T-helper 17 cell (primary cell): ENCODE data around the gene ABCB9. TPM values are rescaled to one million over a fixed set of nuclear protein-coding genes. Genes with fewer than 3 reads are reported as not detected.
A peak's percentile ranks its signal among the peaks of the same experiment; 100 is the strongest.

Experiments used
- ATAC-seq: fragments of 150-1000 bp; cut with Tn5 transposase; 2 replicates; pipeline ENCODE4 v1.10.0; 2021; ENCODE audit warnings: mild to moderate bottlenecking, moderate library complexity
- DNase-seq, 3 donors: peaks; one replicate each; pipeline versions ENCODE4 v3.0.0 to v3.0.0-alpha.2; 2020 to 2021
- H3K9me3 ChIP-seq: one replicate; pipeline ENCODE4 v1.7.0; 2013; ENCODE audit warnings: low read length, mild to moderate bottlenecking; ENCODE audit not compliant: control insufficient read depth, poor library complexity, severe bottlenecking
- H3K27ac Mint-ChIP-seq: one replicate; pipeline ENCODE4 v1.8.0; 2022; ENCODE audit warnings: mild to moderate bottlenecking, moderate library complexity, mixed read lengths
- H3K27me3 Mint-ChIP-seq: one replicate; pipeline ENCODE4 v1.8.0; 2022; ENCODE audit warnings: mixed read lengths
- H3K36me3 Mint-ChIP-seq: one replicate; pipeline ENCODE4 v1.8.0; 2022; ENCODE audit warnings: low read depth, mixed read lengths
- H3K4me1 Mint-ChIP-seq: one replicate; pipeline ENCODE4 v1.8.0; 2022; ENCODE audit warnings: mild to moderate bottlenecking, mixed read lengths
- H3K4me3 Mint-ChIP-seq: one replicate; pipeline ENCODE4 v1.8.0; 2022; ENCODE audit warnings: mild to moderate bottlenecking, moderate library complexity, mixed read lengths
- total RNA-seq, 4 donors: library from RNA in 2 of 4; stranded (reverse) in 2 of 4; gene quantifications; one replicate each; pipeline ENCODE4 v1.2.3 and lab custom pipeline; 2022 to 2026

ABCB9 gene
- total RNA-seq, 2 donors from 2014 or later = 4.1 to 6.1 TPM

- H3K9me3 ChIP-seq = no peaks in the 10 kb centered on the region
- DNase-seq (no peak), ATAC-seq (no peak)
- peaks cover 2% of the 10 kb centered on the region for H3K4me1 Mint-ChIP-seq
- H3K36me3 Mint-ChIP-seq = no peaks in the 10 kb centered on the region
- H3K27me3 Mint-ChIP-seq = no peaks in the 10 kb centered on the region
- no peak overlapping the region for H3K4me3 Mint-ChIP-seq
- H3K27ac Mint-ChIP-seq = no peak overlapping the region
Measured at GRCh38 chr12:122990561-122990960, 24.3 kb upstream of the ABCB9 start.

GRCh38 chr12:122989874-122990419, 23.7 kb upstream of the ABCB9 start:
- H3K4me3 Mint-ChIP-seq = no peak overlapping the region
- H3K27me3 Mint-ChIP-seq = no peaks in the 10 kb centered on the region
- no peak for ATAC-seq
- no peaks in the 10 kb centered on the region for H3K9me3 ChIP-seq
- no peak for DNase-seq
- H3K4me1 Mint-ChIP-seq = peaks cover 2% of the 10 kb centered on the region
- H3K36me3 Mint-ChIP-seq = no peaks in the 10 kb centered on the region
- no peak overlapping the region for H3K27ac Mint-ChIP-seq

- H3K4me3 Mint-ChIP-seq = no peak overlapping the region
Measured at GRCh38 chr12:122989225-122989839, 23.1 kb upstream of the ABCB9 start.

GRCh38 chr12:122988612-122989212, 22.4 kb upstream of the ABCB9 start:
- H3K9me3 ChIP-seq = no peaks in the 10 kb centered on the region
- Mint-ChIP-seq H3K4me3 (no peak overlapping the region), H3K27me3 (no peaks in the 10 kb centered on the region), H3K27ac (no peak overlapping the region), H3K4me1 (peaks cover 6% of the 10 kb centered on the region), H3K36me3 (no peaks in the 10 kb centered on the region)
- ATAC-seq (no peak), DNase-seq (no peak)

More at GRCh38 chr12:122989225-122989839, 23.1 kb upstream of the ABCB9 start:
- H3K9me3 ChIP-seq = no peaks in the 10 kb centered on the region
- ATAC-seq (no peak), DNase-seq (no peak)
- no peaks in the 10 kb centered on the region for H3K27me3 Mint-ChIP-seq
- no peaks in the 10 kb centered on the region for H3K36me3 Mint-ChIP-seq
- no peak overlapping the region for H3K27ac Mint-ChIP-seq
- peaks cover 2% of the 10 kb centered on the region for H3K4me1 Mint-ChIP-seq

- H3K4me1 Mint-ChIP-seq = peaks cover 13% of the 10 kb centered on the region
- ATAC-seq = no peak
- H3K36me3 Mint-ChIP-seq = no peaks in the 10 kb centered on the region
- DNase-seq = no peak
- H3K27me3 Mint-ChIP-seq = no peaks in the 10 kb centered on the region
- no peak overlapping the region for H3K4me3 Mint-ChIP-seq
- H3K27ac Mint-ChIP-seq = no peak overlapping the region
- no peaks in the 10 kb centered on the region for H3K9me3 ChIP-seq
Measured at GRCh38 chr12:122988036-122988435, 21.8 kb upstream of the ABCB9 start.

- H3K27me3 Mint-ChIP-seq = no peaks in the 10 kb centered on the region
- H3K27ac Mint-ChIP-seq = no peak overlapping the region
Measured at GRCh38 chr12:122987086-122987951, 21.1 kb upstream of the ABCB9 start.

GRCh38 chr12:122986258-122986871, 20.1 kb upstream of the ABCB9 start:
- no peaks in the 10 kb centered on the region for H3K27me3 Mint-ChIP-seq
- no peak for ATAC-seq
- H3K4me3 Mint-ChIP-seq = no peak overlapping the region
- H3K36me3 Mint-ChIP-seq = no peaks in the 10 kb centered on the region
- peaks cover 22% of the 10 kb centered on the region for H3K4me1 Mint-ChIP-seq
- no peak overlapping the region for H3K27ac Mint-ChIP-seq
- no peak for DNase-seq
- H3K9me3 ChIP-seq = no peaks in the 10 kb centered on the region

More at GRCh38 chr12:122987086-122987951, 21.1 kb upstream of the ABCB9 start:
- H3K9me3 ChIP-seq = no peaks in the 10 kb centered on the region
- Mint-ChIP-seq H3K4me3 (no peak overlapping the region), H3K36me3 (no peaks in the 10 kb centered on the region), H3K4me1 (peaks cover 17% of the 10 kb centered on the region)
- ATAC-seq = no peak
- no peak for DNase-seq

- Mint-ChIP-seq H3K4me3 (no peak overlapping the region), H3K4me1 (peaks cover 25% of the 10 kb centered on the region), H3K27ac (no peak overlapping the region), H3K27me3 (no peaks in the 10 kb centered on the region), H3K36me3 (no peaks in the 10 kb centered on the region)
- no peak for ATAC-seq
- no peak for DNase-seq
- no peaks in the 10 kb centered on the region for H3K9me3 ChIP-seq
Measured at GRCh38 chr12:122985338-122986257, 19.3 kb upstream of the ABCB9 start.

GRCh38 chr12:122984612-122985337, 18.5 kb upstream of the ABCB9 start:
- H3K36me3 Mint-ChIP-seq = no peaks in the 10 kb centered on the region
- H3K27ac Mint-ChIP-seq = peak overlapping the region; percentile 84
- H3K27me3 Mint-ChIP-seq = no peaks in the 10 kb centered on the region
- ATAC-seq = no peak
- H3K9me3 ChIP-seq = no peaks in the 10 kb centered on the region
- DNase-seq = no peak
- H3K4me1 Mint-ChIP-seq = peaks cover 25% of the 10 kb centered on the region
- H3K4me3 Mint-ChIP-seq = peak overlapping the region; percentile 7

GRCh38 chr12:122983789-122984515, 17.7 kb upstream of the ABCB9 start:
- DNase-seq (no peak), ATAC-seq (no peak)
- Mint-ChIP-seq H3K36me3 (no peaks in the 10 kb centered on the region), H3K4me1 (peaks cover 25% of the 10 kb centered on the region), H3K27ac (peak overlapping the region; percentile 84), H3K27me3 (no peaks in the 10 kb centered on the region), H3K4me3 (peak overlapping the region; percentile 7)
- no peaks in the 10 kb centered on the region for H3K9me3 ChIP-seq

- no peak for DNase-seq
- H3K4me1 Mint-ChIP-seq = peaks cover 23% of the 10 kb centered on the region
- H3K4me3 Mint-ChIP-seq = peak overlapping the region; percentile 47
- no peaks in the 10 kb centered on the region for H3K36me3 Mint-ChIP-seq
- no peak for ATAC-seq
- H3K9me3 ChIP-seq = no peaks in the 10 kb centered on the region
- peak overlapping the region; percentile 83 for H3K27ac Mint-ChIP-seq
- no peaks in the 10 kb centered on the region for H3K27me3 Mint-ChIP-seq
Measured at GRCh38 chr12:122982963-122983788, 16.9 kb upstream of the ABCB9 start.
